Uterine smooth muscle cell (primary cell): Measurements from ENCODE around the gene JAM2. TPM values are rescaled to one million over a fixed set of nuclear protein-coding genes. Genes with fewer than 3 reads are reported as not detected.

ENCODE experiments used
- total RNA-seq: library from RNA; depleted of rRNA; stranded (reverse); fragments of >200 nt; gene quantifications from 2 replicates; pipeline ENCODE4 v1.2.3, GENCODE V29; 2014

JAM2 gene, protein sequence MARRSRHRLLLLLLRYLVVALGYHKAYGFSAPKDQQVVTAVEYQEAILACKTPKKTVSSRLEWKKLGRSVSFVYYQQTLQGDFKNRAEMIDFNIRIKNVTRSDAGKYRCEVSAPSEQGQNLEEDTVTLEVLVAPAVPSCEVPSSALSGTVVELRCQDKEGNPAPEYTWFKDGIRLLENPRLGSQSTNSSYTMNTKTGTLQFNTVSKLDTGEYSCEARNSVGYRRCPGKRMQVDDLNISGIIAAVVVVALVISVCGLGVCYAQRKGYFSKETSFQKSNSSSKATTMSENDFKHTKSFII
- 1.00 TPM in 2 replicates for total RNA-seq

DNA sequence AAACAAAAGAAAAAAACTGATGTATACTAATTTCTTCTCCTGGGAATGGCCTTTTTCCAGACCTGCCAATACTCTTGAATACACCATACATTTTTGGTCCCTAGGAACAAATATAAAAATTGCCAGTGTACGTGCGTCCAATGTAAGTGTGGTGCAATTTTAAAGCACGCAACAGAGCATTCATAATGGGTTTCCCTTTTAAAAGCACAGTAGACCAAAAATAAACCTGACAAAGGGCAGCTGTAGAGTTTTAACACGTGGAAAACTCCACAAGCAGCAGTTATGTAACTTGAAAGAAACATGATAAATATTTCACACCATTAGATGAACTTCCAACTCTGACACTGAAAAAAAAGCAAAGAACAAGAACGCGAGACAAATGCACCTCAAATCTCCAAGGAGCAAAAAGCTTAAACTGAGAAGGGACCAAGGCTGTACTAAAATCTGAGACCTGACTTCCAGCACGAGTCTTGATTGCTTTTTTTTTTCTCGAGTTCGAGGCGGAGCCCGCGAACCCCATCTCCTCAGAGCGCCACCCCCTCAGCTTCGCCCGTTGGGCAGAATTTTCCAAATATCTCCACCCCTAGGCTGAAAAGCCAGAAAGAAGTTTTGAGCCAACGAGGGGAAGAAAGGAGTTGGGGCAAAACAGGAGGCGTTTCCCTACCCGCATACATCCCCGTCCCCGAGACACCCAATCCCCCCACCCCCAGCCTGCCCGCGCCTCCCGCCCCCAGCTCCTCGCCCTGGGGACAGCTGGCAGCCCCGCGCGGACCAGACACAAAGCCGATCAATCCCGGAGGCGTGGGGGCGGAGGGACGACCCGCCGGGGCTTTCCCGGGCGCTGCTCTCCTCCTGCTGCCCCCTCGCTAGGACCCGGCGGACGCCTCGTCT, at the start of gene JAM2:
Gene JAM2 (plus strand): TSS at position 599 of the 891 bp plus-strand sequence. CDS start 564 bp downstream, outside the sequence.

GRCh38 chr21:25607151-25608043, 31.7 kb upstream of the JAM2 start, which contains the start of gene MRPL39:
Gene MRPL39, minus strand, starts transcription at chr21:25607481. Its CDS starts 6 bp downstream, at chr21:25607475.

GRCh38 chr21:25734904-25735645, 96.0 kb downstream of the JAM2 start, which contains the start of the genes ATP5PF and GABPA:
Gene ATP5PF, minus strand, starts transcription at chr21:25734904. Its CDS starts 5,110 bp downstream, at chr21:25729794.
Gene GABPA, plus strand, starts transcription at chr21:25734972. Its CDS starts 6,627 bp downstream, at chr21:25741599.

Other genes starting within 250 kb of the JAM2 start
- gene MRPL39, start 31.8 kb upstream of the JAM2 start, total RNA-seq: 24.6 and 53.7 TPM in 2 replicates
- gene ATP5PF, start 95.6 kb downstream of the JAM2 start, total RNA-seq: 32.2 and 46.0 TPM in 2 replicates
- gene GABPA, start 95.7 kb downstream of the JAM2 start, total RNA-seq: 29.3 and 32.9 TPM in 2 replicates